ENCODE results near the gene NEDD4. TPM values are rescaled to one million over a fixed set of nuclear protein-coding genes. Genes with fewer than 3 reads are reported as not detected.
"Not testable (repeated sequence)": the region's sequence is repeated elsewhere in the genome, so short reads cannot be mapped to it uniquely, and the experiment has no call there.

Gene NEDD4
- total RNA-seq, 1 donor from 2014 or later = 33.9 TPM

GRCh38 chr15:55789066-55789660 is 204.2 kb downstream of the NEDD4 start:
- H3K27ac Mint-ChIP-seq (ENCODE audit: unreplicated experiment) = no peak overlapping the region
- peaks cover 7% of the 10 kb centered on the region for H3K27me3 Mint-ChIP-seq (ENCODE audit: unreplicated experiment)
- TF ChIP-seq CTCF (IDR thresholded peaks at IDR 0.05; ENCODE audit: unreplicated experiment) = peak; percentile 61
- H3K4me3 Mint-ChIP-seq (ENCODE audit: unreplicated experiment) = no peak overlapping the region
- H3K9me3 Mint-ChIP-seq (ENCODE audit: unreplicated experiment) = peaks cover 10% of the 10 kb centered on the region
- DNase-seq (ENCODE audit: low spot score) = no peak
- H3K36me3 Mint-ChIP-seq (ENCODE audit: low read depth, unreplicated experiment) = peaks cover 8% of the 10 kb centered on the region
- peaks cover 29% of the 10 kb centered on the region for H3K4me1 Mint-ChIP-seq (ENCODE audit: unreplicated experiment)

DNA sequence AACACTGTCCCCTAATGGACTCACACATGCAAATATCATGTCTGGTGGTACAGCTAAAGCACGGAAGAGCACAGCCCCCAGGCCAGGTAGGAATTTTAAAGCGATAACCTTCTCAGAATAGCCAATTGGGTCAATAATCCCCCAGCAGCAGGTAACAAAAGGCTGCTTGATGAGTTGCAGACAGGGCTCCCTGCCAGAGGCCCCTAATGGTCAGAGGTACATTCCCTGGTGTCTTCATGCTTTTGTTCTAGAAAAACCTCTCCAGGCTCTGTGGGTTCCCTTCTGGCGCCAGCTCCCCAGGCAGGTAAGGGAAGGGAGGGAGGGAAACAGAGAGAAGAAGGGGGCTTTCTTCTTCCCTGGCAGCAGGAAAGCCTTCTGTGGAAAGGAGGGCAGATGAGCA is 207.1 kb downstream of the NEDD4 start:
- Mint-ChIP-seq H3K27me3 (ENCODE audit: unreplicated experiment) (peaks cover 7% of the 10 kb centered on the region), H3K9me3 (ENCODE audit: unreplicated experiment) (peaks cover 6% of the 10 kb centered on the region), H3K27ac (ENCODE audit: unreplicated experiment) (no peak overlapping the region), H3K36me3 (ENCODE audit: low read depth, unreplicated experiment) (peaks cover 4% of the 10 kb centered on the region), H3K4me3 (ENCODE audit: unreplicated experiment) (no peak overlapping the region), H3K4me1 (ENCODE audit: unreplicated experiment) (peaks cover 41% of the 10 kb centered on the region)
- no peak for TF ChIP-seq CTCF (IDR thresholded peaks at IDR 0.05; ENCODE audit: unreplicated experiment)
- DNase-seq (ENCODE audit: low spot score) = no peak

DNA sequence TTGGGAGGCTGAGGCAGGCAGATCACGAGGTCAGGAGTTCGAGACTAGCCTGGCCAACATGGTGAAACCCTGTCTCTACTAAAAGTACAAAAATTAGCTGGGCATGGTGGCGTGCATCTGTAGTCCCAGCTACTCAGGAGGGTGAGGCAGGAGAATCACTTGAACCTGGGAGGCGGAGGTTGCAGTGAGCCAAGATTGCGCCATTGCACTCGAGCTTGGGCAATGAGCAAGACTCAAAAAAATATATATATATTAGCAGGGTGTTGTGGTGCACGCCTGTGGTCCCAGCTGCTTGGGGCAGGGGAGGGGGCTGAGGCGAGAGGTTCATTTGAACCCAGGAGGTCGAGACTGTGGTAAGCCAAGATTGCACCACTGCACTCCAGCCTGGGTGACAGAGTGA is 207.8 kb downstream of the NEDD4 start:
- H3K4me1 Mint-ChIP-seq (ENCODE audit: unreplicated experiment) = peaks cover 41% of the 10 kb centered on the region
- H3K9me3 Mint-ChIP-seq (ENCODE audit: unreplicated experiment); DNase-seq (ENCODE audit: low spot score); H3K27ac Mint-ChIP-seq (ENCODE audit: unreplicated experiment); H3K4me3 Mint-ChIP-seq (ENCODE audit: unreplicated experiment); H3K36me3 Mint-ChIP-seq (ENCODE audit: low read depth, unreplicated experiment); H3K27me3 Mint-ChIP-seq (ENCODE audit: unreplicated experiment): not testable (repeated sequence)

DNA sequence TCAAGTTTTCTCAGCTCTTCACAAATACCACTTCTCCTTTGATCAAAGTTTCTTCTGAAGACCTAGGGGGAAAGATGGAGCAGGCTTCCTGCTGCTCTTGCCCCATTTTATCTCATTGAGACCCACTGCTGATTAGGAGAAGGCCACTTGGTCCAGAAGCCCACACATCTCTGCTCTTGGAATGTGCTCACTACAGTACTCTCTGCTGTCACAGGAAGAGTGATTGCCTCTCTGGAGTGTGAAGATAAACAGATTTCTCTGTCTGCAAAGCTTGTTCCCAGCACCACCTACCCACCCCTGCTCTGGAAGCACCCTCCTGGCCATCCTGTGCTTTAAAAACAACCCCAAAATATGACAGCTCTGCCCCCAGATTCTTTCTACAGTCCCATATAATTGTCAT is 209.1 kb downstream of the NEDD4 start:
- Mint-ChIP-seq H3K4me1 (ENCODE audit: unreplicated experiment) (peaks cover 41% of the 10 kb centered on the region), H3K27ac (ENCODE audit: unreplicated experiment) (peak overlapping the region; percentile 61), H3K36me3 (ENCODE audit: low read depth, unreplicated experiment) (peaks cover 12% of the 10 kb centered on the region), H3K4me3 (ENCODE audit: unreplicated experiment) (no peak overlapping the region), H3K9me3 (ENCODE audit: unreplicated experiment) (no peaks in the 10 kb centered on the region), H3K27me3 (ENCODE audit: unreplicated experiment) (peaks cover 8% of the 10 kb centered on the region)
- no peak for TF ChIP-seq CTCF (IDR thresholded peaks at IDR 0.05; ENCODE audit: unreplicated experiment)
- DNase-seq (ENCODE audit: low spot score) = no peak

GRCh38 chr15:55782901-55783300 is 210.5 kb downstream of the NEDD4 start:
- DNase-seq (ENCODE audit: low spot score) = no peak
- no peak for TF ChIP-seq CTCF (IDR thresholded peaks at IDR 0.05; ENCODE audit: unreplicated experiment)
- Mint-ChIP-seq H3K36me3 (ENCODE audit: low read depth, unreplicated experiment) (peaks cover 9% of the 10 kb centered on the region), H3K4me1 (ENCODE audit: unreplicated experiment) (peaks cover 36% of the 10 kb centered on the region), H3K9me3 (ENCODE audit: unreplicated experiment) (no peaks in the 10 kb centered on the region), H3K27ac (ENCODE audit: unreplicated experiment) (no peak overlapping the region), H3K27me3 (ENCODE audit: unreplicated experiment) (peaks cover 2% of the 10 kb centered on the region), H3K4me3 (ENCODE audit: unreplicated experiment) (no peak overlapping the region)

All from endothelial cell (in vitro differentiated cells).